ENCODE measurements around the gene SEPTIN7.

Gene SEPTIN7

DNA sequence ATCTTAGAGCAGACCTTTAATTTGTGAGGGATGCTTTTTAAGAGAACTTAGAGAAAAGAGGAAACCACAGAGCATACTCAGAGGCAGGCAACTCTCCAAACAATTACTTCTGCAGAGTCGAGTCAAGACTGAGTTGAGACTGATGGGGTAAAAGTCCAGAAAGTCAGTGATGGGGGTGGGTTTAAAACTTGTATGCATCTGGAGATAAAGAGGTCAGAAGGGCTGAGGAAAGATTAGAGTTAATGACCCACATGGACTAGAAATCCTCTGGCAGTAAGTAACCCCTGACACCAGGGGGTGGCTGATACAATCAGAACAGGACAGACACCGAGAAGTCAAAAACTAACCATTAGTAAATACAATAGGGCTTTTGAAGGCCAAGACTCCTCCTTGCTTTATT lies 42.4 kb upstream of the SEPTIN7 start:
- TF ChIP-seq, protein P1, sequence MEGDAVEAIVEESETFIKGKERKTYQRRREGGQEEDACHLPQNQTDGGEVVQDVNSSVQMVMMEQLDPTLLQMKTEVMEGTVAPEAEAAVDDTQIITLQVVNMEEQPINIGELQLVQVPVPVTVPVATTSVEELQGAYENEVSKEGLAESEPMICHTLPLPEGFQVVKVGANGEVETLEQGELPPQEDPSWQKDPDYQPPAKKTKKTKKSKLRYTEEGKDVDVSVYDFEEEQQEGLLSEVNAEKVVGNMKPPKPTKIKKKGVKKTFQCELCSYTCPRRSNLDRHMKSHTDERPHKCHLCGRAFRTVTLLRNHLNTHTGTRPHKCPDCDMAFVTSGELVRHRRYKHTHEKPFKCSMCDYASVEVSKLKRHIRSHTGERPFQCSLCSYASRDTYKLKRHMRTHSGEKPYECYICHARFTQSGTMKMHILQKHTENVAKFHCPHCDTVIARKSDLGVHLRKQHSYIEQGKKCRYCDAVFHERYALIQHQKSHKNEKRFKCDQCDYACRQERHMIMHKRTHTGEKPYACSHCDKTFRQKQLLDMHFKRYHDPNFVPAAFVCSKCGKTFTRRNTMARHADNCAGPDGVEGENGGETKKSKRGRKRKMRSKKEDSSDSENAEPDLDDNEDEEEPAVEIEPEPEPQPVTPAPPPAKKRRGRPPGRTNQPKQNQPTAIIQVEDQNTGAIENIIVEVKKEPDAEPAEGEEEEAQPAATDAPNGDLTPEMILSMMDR (IDR thresholded peaks at IDR 0.05; ENCODE audit: extremely low read depth, missing control alignments) = no peak
- DNase-seq (ENCODE audit: low spot score) = peak; percentile 22

- TF ChIP-seq, protein P1 (IDR thresholded peaks at IDR 0.05; ENCODE audit: extremely low read depth, missing control alignments) = no peak
- DNase-seq (ENCODE audit: low spot score) = no peak
Measured at GRCh38 chr7:35760143-35760745, 40.6 kb upstream of the SEPTIN7 start.

GRCh38 chr7:35761871-35762677 lies 38.8 kb upstream of the SEPTIN7 start:
- TF ChIP-seq, protein P1 (IDR thresholded peaks at IDR 0.05; ENCODE audit: extremely low read depth, missing control alignments) = no peak
- no peak for DNase-seq (ENCODE audit: low spot score)

DNA sequence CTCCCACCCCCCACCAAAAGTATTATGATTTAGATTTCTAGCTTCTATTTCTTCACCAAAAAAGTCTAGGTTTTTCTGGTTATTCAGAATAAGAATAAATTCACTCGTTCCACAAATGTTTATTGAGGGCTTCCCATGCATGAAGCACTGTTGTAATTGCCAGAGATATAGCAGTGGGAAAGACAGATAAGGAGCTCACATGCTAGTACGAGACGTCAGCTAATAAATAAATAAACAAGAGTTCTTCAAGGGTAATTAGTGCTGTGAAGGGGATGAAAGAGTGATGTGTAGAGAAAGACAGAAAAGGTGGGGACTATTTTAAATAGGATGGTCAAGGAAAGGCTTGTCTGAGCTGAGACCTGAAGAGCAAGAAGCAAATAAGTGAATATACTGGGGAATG lies 38.1 kb upstream of the SEPTIN7 start:
- no peak for DNase-seq (ENCODE audit: low spot score)
- TF ChIP-seq, protein P1 (IDR thresholded peaks at IDR 0.05; ENCODE audit: extremely low read depth, missing control alignments) = no peak

DNA sequence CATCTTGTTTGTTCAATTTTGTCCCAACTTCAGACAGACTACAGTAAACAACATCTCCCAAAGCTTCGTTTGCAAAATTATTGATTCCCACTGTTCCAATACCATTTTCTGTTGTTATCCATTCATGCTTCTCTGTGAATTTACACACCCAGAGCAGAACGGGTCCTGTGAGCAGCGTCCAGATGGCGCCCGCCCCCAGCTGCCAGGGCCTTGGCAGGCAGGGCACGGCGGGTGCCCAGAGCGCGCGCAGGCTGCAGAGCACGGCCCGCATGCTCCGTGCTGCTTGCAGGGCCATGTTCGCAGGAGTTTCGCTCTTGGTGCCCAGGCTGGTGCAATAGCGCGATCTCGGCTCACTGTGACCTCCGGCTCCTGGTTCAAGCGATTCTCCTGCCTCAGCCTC lies 32.5 kb upstream of the SEPTIN7 start:
- no peak for DNase-seq (ENCODE audit: low spot score)
- TF ChIP-seq, protein P1 (IDR thresholded peaks at IDR 0.05; ENCODE audit: extremely low read depth, missing control alignments) = no peak

DNA sequence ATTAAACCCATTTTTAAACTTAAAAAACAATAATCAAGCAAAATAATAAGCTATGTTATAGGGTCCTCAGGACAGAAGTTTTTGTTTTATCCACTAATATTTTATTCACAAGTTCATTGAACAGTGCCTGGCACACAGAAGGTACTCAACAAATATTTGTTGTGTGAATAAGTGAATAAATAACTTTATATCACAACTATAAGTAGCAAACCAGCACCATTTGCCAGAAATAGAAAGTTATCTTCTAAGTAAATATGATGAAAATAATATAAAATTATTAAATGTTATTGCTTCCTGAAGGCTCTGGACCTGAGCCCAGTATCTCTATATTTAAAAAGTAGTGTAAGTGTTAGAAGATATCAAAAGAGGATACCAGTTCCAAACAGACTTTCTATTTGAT lies 29.1 kb upstream of the SEPTIN7 start:
- TF ChIP-seq, protein P1 (IDR thresholded peaks at IDR 0.05; ENCODE audit: extremely low read depth, missing control alignments) = no peak
- DNase-seq (ENCODE audit: low spot score) = no peak

- no peak for DNase-seq (ENCODE audit: low spot score)
- TF ChIP-seq, protein P1 (IDR thresholded peaks at IDR 0.05; ENCODE audit: extremely low read depth, missing control alignments) = no peak
Measured at GRCh38 chr7:35773994-35774393, 26.9 kb upstream of the SEPTIN7 start.
